GM12874 (cell line): Measurements from ENCODE around the gene TMEM242.

Experiments used
- CTCF ChIP-seq: IDR thresholded peaks from 2 replicates; pipeline ENCODE4 v1.5.1; 2011; ENCODE audit warnings: low read depth, mild to moderate bottlenecking, control low read depth, low read length, moderate library complexity; ENCODE audit not compliant: insufficient read depth

The TMEM242 gene

DNA sequence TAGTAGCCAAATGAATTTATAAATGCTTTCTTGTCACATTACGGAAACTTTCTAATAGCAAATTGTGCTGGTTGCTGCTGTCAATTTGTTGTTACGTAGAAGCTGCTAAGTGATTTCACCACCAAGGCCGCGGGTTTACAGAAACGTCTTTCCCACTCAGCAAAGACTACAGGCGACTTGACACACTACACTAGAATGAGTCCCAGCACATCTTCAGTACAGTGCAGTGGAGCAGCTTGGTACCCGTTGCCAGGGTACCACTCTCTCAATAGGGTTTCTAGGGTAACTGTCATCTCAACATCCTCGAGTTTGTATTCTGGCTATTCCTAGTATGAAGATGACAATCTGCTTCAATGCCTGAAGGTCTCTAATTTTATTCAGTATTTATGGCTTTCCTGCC lies 35.0 kb upstream of the TMEM242 start:
- no peak for TF ChIP-seq CTCF

DNA sequence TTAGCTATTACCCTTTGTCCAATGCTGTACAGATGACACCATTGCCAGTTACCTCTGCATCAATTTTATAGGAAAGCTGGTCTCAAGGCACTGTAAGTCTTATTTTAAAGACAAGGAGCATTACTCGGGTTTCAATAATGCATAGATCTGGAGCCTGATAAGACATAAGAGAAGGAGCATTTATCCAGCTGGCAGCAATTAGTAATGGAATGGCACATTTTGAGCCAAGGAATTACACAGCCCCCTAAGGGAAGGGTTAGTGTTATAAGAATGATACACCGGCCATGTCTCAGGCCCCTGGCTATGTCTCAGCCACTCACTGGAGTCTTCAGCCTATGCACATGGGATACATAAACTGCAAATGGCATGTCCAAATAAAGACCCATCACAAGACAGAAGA lies 23.1 kb upstream of the TMEM242 start:
- TF ChIP-seq CTCF = no peak

- TF ChIP-seq CTCF = no peak
These were observed 20.4 kb upstream of the TMEM242 start for GRCh38 chr6:157343732-157344131.

GRCh38 chr6:157339432-157339831 lies 16.1 kb upstream of the TMEM242 start:
- TF ChIP-seq CTCF = no peak

GRCh38 chr6:157337751-157338150 lies 14.4 kb upstream of the TMEM242 start:
- no peak for TF ChIP-seq CTCF

- no peak for TF ChIP-seq CTCF
These were observed 12.5 kb upstream of the TMEM242 start for GRCh38 chr6:157335829-157336228.

DNA sequence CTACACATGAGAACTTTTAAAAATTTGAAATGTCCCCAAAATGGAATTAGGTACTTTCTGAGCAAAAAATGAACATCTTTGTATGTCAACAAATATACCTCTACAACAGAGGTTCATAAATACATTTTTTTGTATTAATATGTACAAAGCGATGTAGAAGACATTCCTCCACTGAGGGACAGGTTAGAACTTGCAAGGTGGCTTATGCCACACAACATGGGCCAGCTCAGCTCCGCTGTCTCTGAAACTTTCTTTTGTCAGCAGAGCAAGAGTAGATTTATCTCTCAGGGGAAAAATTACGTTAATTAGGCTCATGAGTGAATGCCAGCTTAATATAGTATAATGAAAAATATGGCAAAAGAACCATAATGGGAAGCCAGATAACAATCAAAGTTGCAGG lies 10.6 kb upstream of the TMEM242 start:
- TF ChIP-seq CTCF = no peak

DNA sequence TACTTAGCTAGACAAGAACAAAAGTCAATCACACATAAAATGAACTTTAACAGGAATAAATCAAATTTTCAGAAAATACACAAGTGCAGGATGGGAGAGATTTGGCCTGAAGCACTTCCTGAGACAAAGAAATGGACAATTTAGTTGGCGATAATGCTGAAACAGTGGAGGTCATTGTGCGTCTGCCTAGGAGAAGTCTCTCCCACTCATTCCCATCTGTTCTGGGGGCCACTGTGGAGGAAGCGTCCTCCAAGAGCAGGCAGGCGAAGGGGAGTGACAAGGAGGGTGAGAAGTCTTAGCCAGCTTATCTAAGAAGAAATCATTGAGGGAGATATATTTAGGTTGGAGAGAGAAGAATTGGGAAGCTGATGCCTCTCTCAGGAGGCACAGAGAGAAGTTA lies 10.2 kb upstream of the TMEM242 start:
- no peak for TF ChIP-seq CTCF
